ENCODE data around the gene STARD10. TPM values are rescaled to one million over a fixed set of nuclear protein-coding genes. Genes with fewer than 3 reads are reported as not detected.
A peak's percentile ranks its signal among the peaks of the same experiment; 100 is the strongest.

STARD10 gene
- total RNA-seq, 1 donor from 2014 or later = 20.9 TPM

DNA sequence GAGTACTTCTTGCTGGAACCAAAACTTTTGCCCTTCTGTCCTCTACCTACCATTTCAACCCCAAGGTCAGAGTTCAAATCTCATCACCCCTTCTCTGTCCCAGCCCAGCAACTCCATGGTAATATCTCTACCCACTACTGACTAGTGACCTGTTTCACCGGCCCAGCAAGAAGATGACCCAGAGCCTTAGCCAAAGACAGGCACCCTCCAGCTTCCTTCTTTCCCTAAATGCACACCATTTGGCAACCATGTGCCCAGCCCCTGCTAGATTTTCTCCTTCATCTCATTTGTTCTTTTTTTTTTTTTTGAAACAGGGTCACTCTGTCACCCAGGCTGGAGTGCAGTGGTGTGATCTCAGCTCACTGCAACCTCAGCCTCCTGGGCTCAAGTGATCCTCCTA, 56.5 kb downstream of the STARD10 start:
- Histone ChIP-seq H3K9me3 (no peaks in the 10 kb centered on the region), H3K27ac (peak overlapping the region; percentile 11 to 67), H3K27me3 (no peaks in the 10 kb centered on the region), H3K36me3 (no peaks in the 10 kb centered on the region), H3K4me1 (peaks cover 0 to 11% of the 10 kb centered on the region in 2 donors), H3K4me3 (no peak overlapping the region)
- intact Hi-C loops (cut with DNase I) = no loop called here
- DNase-seq (ENCODE audit: low spot score in 2 of 2) = no peak
- TF ChIP-seq, protein P1, sequence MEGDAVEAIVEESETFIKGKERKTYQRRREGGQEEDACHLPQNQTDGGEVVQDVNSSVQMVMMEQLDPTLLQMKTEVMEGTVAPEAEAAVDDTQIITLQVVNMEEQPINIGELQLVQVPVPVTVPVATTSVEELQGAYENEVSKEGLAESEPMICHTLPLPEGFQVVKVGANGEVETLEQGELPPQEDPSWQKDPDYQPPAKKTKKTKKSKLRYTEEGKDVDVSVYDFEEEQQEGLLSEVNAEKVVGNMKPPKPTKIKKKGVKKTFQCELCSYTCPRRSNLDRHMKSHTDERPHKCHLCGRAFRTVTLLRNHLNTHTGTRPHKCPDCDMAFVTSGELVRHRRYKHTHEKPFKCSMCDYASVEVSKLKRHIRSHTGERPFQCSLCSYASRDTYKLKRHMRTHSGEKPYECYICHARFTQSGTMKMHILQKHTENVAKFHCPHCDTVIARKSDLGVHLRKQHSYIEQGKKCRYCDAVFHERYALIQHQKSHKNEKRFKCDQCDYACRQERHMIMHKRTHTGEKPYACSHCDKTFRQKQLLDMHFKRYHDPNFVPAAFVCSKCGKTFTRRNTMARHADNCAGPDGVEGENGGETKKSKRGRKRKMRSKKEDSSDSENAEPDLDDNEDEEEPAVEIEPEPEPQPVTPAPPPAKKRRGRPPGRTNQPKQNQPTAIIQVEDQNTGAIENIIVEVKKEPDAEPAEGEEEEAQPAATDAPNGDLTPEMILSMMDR (IDR thresholded peaks at IDR 0.05) = no peak

- no peaks in the 10 kb centered on the region for H3K36me3 ChIP-seq
- no peaks in the 10 kb centered on the region for H3K9me3 ChIP-seq
- TF ChIP-seq, protein P1 (IDR thresholded peaks at IDR 0.05) = no peak
- H3K27ac ChIP-seq = peak overlapping the region; percentile 11 to 67
- intact Hi-C loops (cut with DNase I) = no loop called here
- H3K4me3 ChIP-seq = no peak overlapping the region
- peaks cover 0 to 6% of the 10 kb centered on the region in 2 donors for H3K4me1 ChIP-seq
- peak; percentile 77 to 79 for DNase-seq (ENCODE audit: low spot score in 2 of 2)
- H3K27me3 ChIP-seq = no peaks in the 10 kb centered on the region
These were observed 57.3 kb downstream of the STARD10 start for GRCh38 chr11:72736452-72737069.

- H3K36me3 ChIP-seq = no peaks in the 10 kb centered on the region
- no peak for DNase-seq (ENCODE audit: low spot score in 2 of 2)
- TF ChIP-seq, protein P1 (IDR thresholded peaks at IDR 0.05) = no peak
- H3K9me3 ChIP-seq = no peaks in the 10 kb centered on the region
- intact Hi-C loops (cut with DNase I) = loop anchor here (2.0 kb wide), 1 partner anchor 45 kb away; no protein-coding TSS in a partner anchor
- peaks cover 0 to 6% of the 10 kb centered on the region in 2 donors for H3K4me1 ChIP-seq
- no peaks in the 10 kb centered on the region for H3K27me3 ChIP-seq
- H3K4me3 ChIP-seq = no peak overlapping the region
- H3K27ac ChIP-seq = peak overlapping the region in 1 of 2 donors; percentile 54
These were observed 58.3 kb downstream of the STARD10 start for GRCh38 chr11:72735495-72736027.

GRCh38 chr11:72732329-72732728, 61.5 kb downstream of the STARD10 start:
- intact Hi-C loops (cut with DNase I) = no loop called here
- Histone ChIP-seq H3K4me3 (no peak overlapping the region), H3K27me3 (no peaks in the 10 kb centered on the region), H3K9me3 (no peaks in the 10 kb centered on the region), H3K27ac (no peak overlapping the region), H3K4me1 (no peaks in the 10 kb centered on the region), H3K36me3 (no peaks in the 10 kb centered on the region)
- no peak for DNase-seq (ENCODE audit: low spot score in 2 of 2)
- TF ChIP-seq, protein P1 (IDR thresholded peaks at IDR 0.05) = no peak

DNA sequence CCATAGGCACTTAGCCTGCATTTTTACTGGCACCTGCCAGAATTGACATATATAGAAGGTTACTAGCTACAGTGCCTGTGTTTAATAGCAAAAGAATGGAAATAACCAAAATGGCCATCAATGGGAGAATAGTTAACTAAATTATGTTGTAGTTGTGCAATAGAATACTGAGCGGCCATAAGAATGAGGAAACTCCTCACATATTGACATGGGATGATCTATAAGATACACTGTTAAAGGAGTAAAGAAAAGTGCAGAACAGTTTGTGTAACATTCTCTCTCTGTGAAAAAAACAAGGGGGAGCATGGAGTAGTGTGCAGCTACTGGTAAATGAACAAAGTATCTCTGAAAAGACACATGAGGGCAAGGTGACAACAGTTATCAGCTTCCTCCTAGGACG, 63.1 kb downstream of the STARD10 start:
- no peaks in the 10 kb centered on the region for H3K36me3 ChIP-seq
- no peak overlapping the region for H3K27ac ChIP-seq
- DNase-seq (ENCODE audit: low spot score in 2 of 2) = no peak
- intact Hi-C loops (cut with DNase I) = no loop called here
- no peaks in the 10 kb centered on the region for H3K4me1 ChIP-seq
- TF ChIP-seq, protein P1 (IDR thresholded peaks at IDR 0.05) = no peak
- H3K27me3 ChIP-seq = no peaks in the 10 kb centered on the region
- H3K4me3 ChIP-seq = no peak overlapping the region
- H3K9me3 ChIP-seq = no peaks in the 10 kb centered on the region
